T-helper 17 cell (primary cell): ENCODE data around the gene MSI2. TPM values are rescaled to one million over a fixed set of nuclear protein-coding genes. Genes with fewer than 3 reads are reported as not detected.
A peak's percentile ranks its signal among the peaks of the same experiment; 100 is the strongest.

Source experiments
- ATAC-seq: fragments of 150-1000 bp; cut with Tn5 transposase; 2 replicates; pipeline ENCODE4 v1.10.0; 2021; ENCODE audit warnings: mild to moderate bottlenecking, moderate library complexity
- DNase-seq, 3 donors: peaks; one replicate each; pipeline versions ENCODE4 v3.0.0 to v3.0.0-alpha.2; 2020 to 2021
- H3K9me3 ChIP-seq: one replicate; pipeline ENCODE4 v1.7.0; 2013; ENCODE audit warnings: low read length, mild to moderate bottlenecking; ENCODE audit not compliant: control insufficient read depth, poor library complexity, severe bottlenecking
- H3K27ac Mint-ChIP-seq: one replicate; pipeline ENCODE4 v1.8.0; 2022; ENCODE audit warnings: mild to moderate bottlenecking, moderate library complexity, mixed read lengths
- H3K27me3 Mint-ChIP-seq: one replicate; pipeline ENCODE4 v1.8.0; 2022; ENCODE audit warnings: mixed read lengths
- H3K36me3 Mint-ChIP-seq: one replicate; pipeline ENCODE4 v1.8.0; 2022; ENCODE audit warnings: low read depth, mixed read lengths
- H3K4me1 Mint-ChIP-seq: one replicate; pipeline ENCODE4 v1.8.0; 2022; ENCODE audit warnings: mild to moderate bottlenecking, mixed read lengths
- H3K4me3 Mint-ChIP-seq: one replicate; pipeline ENCODE4 v1.8.0; 2022; ENCODE audit warnings: mild to moderate bottlenecking, moderate library complexity, mixed read lengths
- total RNA-seq, 4 donors: library from RNA in 2 of 4; stranded (reverse) in 2 of 4; gene quantifications; one replicate each; pipeline ENCODE4 v1.2.3 and lab custom pipeline; 2022 to 2026

Gene MSI2
- total RNA-seq, 2 donors from 2014 or later: 148 to 151 TPM

GRCh38 chr17:57281887-57282286, 25.6 kb downstream of the MSI2 start:
- ATAC-seq: peak; percentile 38
- H3K9me3 ChIP-seq: no peaks in the 10 kb centered on the region
- H3K4me1 Mint-ChIP-seq: peaks cover 66% of the 10 kb centered on the region
- peak overlapping the region; percentile 89 for H3K27ac Mint-ChIP-seq
- H3K27me3 Mint-ChIP-seq: no peaks in the 10 kb centered on the region
- H3K36me3 Mint-ChIP-seq: peaks cover 10% of the 10 kb centered on the region
- H3K4me3 Mint-ChIP-seq: peak overlapping the region; percentile 43
- no peak for DNase-seq

GRCh38 chr17:57282296-57282695, 26.0 kb downstream of the MSI2 start:
- DNase-seq (no peak), ATAC-seq (no peak)
- no peaks in the 10 kb centered on the region for H3K9me3 ChIP-seq
- peaks cover 10% of the 10 kb centered on the region for H3K36me3 Mint-ChIP-seq
- peaks cover 66% of the 10 kb centered on the region for H3K4me1 Mint-ChIP-seq
- peak overlapping the region; percentile 89 for H3K27ac Mint-ChIP-seq
- H3K4me3 Mint-ChIP-seq: peak overlapping the region; percentile 2
- H3K27me3 Mint-ChIP-seq: no peaks in the 10 kb centered on the region

- Mint-ChIP-seq H3K36me3 (peaks cover 10% of the 10 kb centered on the region), H3K27ac (peak overlapping the region; percentile 89), H3K27me3 (no peaks in the 10 kb centered on the region), H3K4me1 (peaks cover 66% of the 10 kb centered on the region), H3K4me3 (peak overlapping the region; percentile 53)
- ATAC-seq (no peak), DNase-seq (no peak)
- H3K9me3 ChIP-seq: no peaks in the 10 kb centered on the region
Observed at GRCh38 chr17:57283203-57283971, 27.1 kb downstream of the MSI2 start.

- Mint-ChIP-seq H3K4me3 (peak overlapping the region; percentile 78), H3K27ac (peak overlapping the region; percentile 89), H3K4me1 (peaks cover 66% of the 10 kb centered on the region), H3K27me3 (no peaks in the 10 kb centered on the region), H3K36me3 (peaks cover 5% of the 10 kb centered on the region)
- DNase-seq (peak in 1 of 3 donors; percentile 11), ATAC-seq (peak; percentile 82)
- no peaks in the 10 kb centered on the region for H3K9me3 ChIP-seq
Observed at GRCh38 chr17:57284583-57284982, 28.3 kb downstream of the MSI2 start.

- H3K36me3 Mint-ChIP-seq: peaks cover 2% of the 10 kb centered on the region
- peak in 1 of 3 donors; percentile 10 for DNase-seq
Observed at GRCh38 chr17:57284984-57285646, 28.8 kb downstream of the MSI2 start.

GRCh38 chr17:57285701-57286100, 29.4 kb downstream of the MSI2 start:
- Mint-ChIP-seq H3K36me3 (no peaks in the 10 kb centered on the region), H3K4me3 (peak overlapping the region; percentile 78), H3K27me3 (no peaks in the 10 kb centered on the region), H3K27ac (peak overlapping the region; percentile 89), H3K4me1 (peaks cover 62% of the 10 kb centered on the region)
- H3K9me3 ChIP-seq: no peaks in the 10 kb centered on the region
- no peak for ATAC-seq
- no peak for DNase-seq

More at GRCh38 chr17:57284984-57285646, 28.8 kb downstream of the MSI2 start:
- peaks cover 67% of the 10 kb centered on the region for H3K4me1 Mint-ChIP-seq
- peak overlapping the region; percentile 89 for H3K27ac Mint-ChIP-seq
- H3K27me3 Mint-ChIP-seq: no peaks in the 10 kb centered on the region
- peak; percentile 69 for ATAC-seq
- no peaks in the 10 kb centered on the region for H3K9me3 ChIP-seq
- H3K4me3 Mint-ChIP-seq: peak overlapping the region; percentile 78

GRCh38 chr17:57286399-57287105, 30.2 kb downstream of the MSI2 start:
- H3K9me3 ChIP-seq: no peaks in the 10 kb centered on the region
- H3K36me3 Mint-ChIP-seq: peaks cover 2% of the 10 kb centered on the region
- H3K27ac Mint-ChIP-seq: peak overlapping the region; percentile 89
- ATAC-seq: no peak
- H3K4me1 Mint-ChIP-seq: peaks cover 57% of the 10 kb centered on the region
- H3K27me3 Mint-ChIP-seq: no peaks in the 10 kb centered on the region
- no peak overlapping the region for H3K4me3 Mint-ChIP-seq
- DNase-seq: no peak

- H3K27me3 Mint-ChIP-seq: no peaks in the 10 kb centered on the region
- H3K27ac Mint-ChIP-seq: peak overlapping the region; percentile 86
- no peak overlapping the region for H3K4me3 Mint-ChIP-seq
- H3K36me3 Mint-ChIP-seq: peaks cover 2% of the 10 kb centered on the region
- ATAC-seq: no peak
- DNase-seq: no peak
- peaks cover 53% of the 10 kb centered on the region for H3K4me1 Mint-ChIP-seq
- H3K9me3 ChIP-seq: no peaks in the 10 kb centered on the region
Observed at GRCh38 chr17:57288040-57288772, 31.9 kb downstream of the MSI2 start.

GRCh38 chr17:57288773-57289121, 32.4 kb downstream of the MSI2 start:
- DNase-seq (no peak), ATAC-seq (no peak)
- Mint-ChIP-seq H3K27me3 (no peaks in the 10 kb centered on the region), H3K4me1 (peaks cover 48% of the 10 kb centered on the region), H3K27ac (no peak overlapping the region), H3K36me3 (peaks cover 2% of the 10 kb centered on the region), H3K4me3 (no peak overlapping the region)
- no peaks in the 10 kb centered on the region for H3K9me3 ChIP-seq

GRCh38 chr17:57289130-57289529, 32.8 kb downstream of the MSI2 start:
- ATAC-seq (no peak), DNase-seq (no peak)
- Mint-ChIP-seq H3K4me3 (no peak overlapping the region), H3K27ac (peak overlapping the region; percentile 76), H3K36me3 (peaks cover 2% of the 10 kb centered on the region), H3K27me3 (no peaks in the 10 kb centered on the region), H3K4me1 (peaks cover 51% of the 10 kb centered on the region)
- H3K9me3 ChIP-seq: no peaks in the 10 kb centered on the region

- Mint-ChIP-seq H3K27me3 (no peaks in the 10 kb centered on the region), H3K4me1 (peaks cover 50% of the 10 kb centered on the region), H3K4me3 (no peak overlapping the region), H3K36me3 (peaks cover 2% of the 10 kb centered on the region), H3K27ac (peak overlapping the region; percentile 76)
- DNase-seq (no peak), ATAC-seq (no peak)
- no peaks in the 10 kb centered on the region for H3K9me3 ChIP-seq
Observed at GRCh38 chr17:57289613-57290012, 33.3 kb downstream of the MSI2 start.

- peaks cover 5% of the 10 kb centered on the region for H3K36me3 Mint-ChIP-seq
- DNase-seq (no peak), ATAC-seq (no peak)
- no peak overlapping the region for H3K27ac Mint-ChIP-seq
- H3K27me3 Mint-ChIP-seq: no peaks in the 10 kb centered on the region
- no peaks in the 10 kb centered on the region for H3K9me3 ChIP-seq
- H3K4me3 Mint-ChIP-seq: no peak overlapping the region
- H3K4me1 Mint-ChIP-seq: peaks cover 47% of the 10 kb centered on the region
Observed at GRCh38 chr17:57290981-57291380, 34.7 kb downstream of the MSI2 start.

GRCh38 chr17:57292091-57292490, 35.8 kb downstream of the MSI2 start:
- no peaks in the 10 kb centered on the region for H3K27me3 Mint-ChIP-seq
- H3K4me1 Mint-ChIP-seq: peaks cover 46% of the 10 kb centered on the region

More at GRCh38 chr17:57292091-57292490, 35.8 kb downstream of the MSI2 start:
- no peaks in the 10 kb centered on the region for H3K9me3 ChIP-seq
- ATAC-seq (no peak), DNase-seq (no peak)
- Mint-ChIP-seq H3K27ac (no peak overlapping the region), H3K4me3 (no peak overlapping the region), H3K36me3 (peaks cover 5% of the 10 kb centered on the region)
